ENCODE measurements around the gene SRSF7.

- no peak for TF ChIP-seq POLR2A (IDR thresholded peaks at IDR 0.05; ENCODE audit: low read length)
- TF ChIP-seq GATA1 (IDR thresholded peaks at IDR 0.05; ENCODE audit: low read depth, low read length) = no peak
Measured at GRCh38 chr2:38718601-38719000, 32.6 kb downstream of the SRSF7 start.
